Mucosa of rectum (tissue), 2 donors: ENCODE data around the gene EIPR1.

Experiments used
- H3K27ac ChIP-seq, 2 donors: one replicate each; pipeline ENCODE4 v1.7.0; 2013; ENCODE audit warnings: inconsistent platforms in 2 of 2, low read depth in 2 of 2, low read length in 2 of 2
- H3K27me3 ChIP-seq, 2 donors: one replicate each; pipeline ENCODE4 v1.7.0; 2013; ENCODE audit warnings: low read length in 2 of 2; ENCODE audit not compliant: control insufficient read depth in 2 of 2, insufficient read depth in 2 of 2
- H3K36me3 ChIP-seq, 2 donors: one replicate each; pipeline ENCODE4 v1.7.0; 2013; ENCODE audit warnings: low read length in 2 of 2; ENCODE audit not compliant: control insufficient read depth in 2 of 2, insufficient read depth in 2 of 2
- H3K4me1 ChIP-seq, 2 donors: one replicate each; pipeline ENCODE4 v1.7.0; 2013; ENCODE audit warnings: low read length in 2 of 2, mild to moderate bottlenecking in 1 of 2; ENCODE audit not compliant: control insufficient read depth in 2 of 2, insufficient read depth in 2 of 2
- H3K4me3 ChIP-seq, 2 donors: one replicate each; pipeline ENCODE4 v1.7.0; 2013; ENCODE audit warnings: low read length in 2 of 2
- H3K9ac ChIP-seq, 2 donors: one replicate each; pipeline ENCODE4 v1.7.0; 2013; ENCODE audit warnings: low read length in 2 of 2, low read depth in 1 of 2, mild to moderate bottlenecking in 1 of 2
- H3K9me3 ChIP-seq, 2 donors: one replicate each; pipeline ENCODE4 v1.7.0; 2013; ENCODE audit warnings: low read length in 2 of 2; ENCODE audit not compliant: control insufficient read depth in 2 of 2
- donor health status: healthy.
- donor health status: Normal muscosa, but diverticular disease.

The EIPR1 gene

GRCh38 chr2:3145471-3146021, 232.1 kb downstream of the EIPR1 start:
- no peak overlapping the region for H3K27ac ChIP-seq
- H3K9me3 ChIP-seq = no peaks in the 10 kb centered on the region
- H3K9ac ChIP-seq = no peak overlapping the region
- no peak overlapping the region for H3K4me3 ChIP-seq
- H3K36me3 ChIP-seq = no peaks in the 10 kb centered on the region
- H3K4me1 ChIP-seq = no peaks in the 10 kb centered on the region
- no peaks in the 10 kb centered on the region for H3K27me3 ChIP-seq

DNA sequence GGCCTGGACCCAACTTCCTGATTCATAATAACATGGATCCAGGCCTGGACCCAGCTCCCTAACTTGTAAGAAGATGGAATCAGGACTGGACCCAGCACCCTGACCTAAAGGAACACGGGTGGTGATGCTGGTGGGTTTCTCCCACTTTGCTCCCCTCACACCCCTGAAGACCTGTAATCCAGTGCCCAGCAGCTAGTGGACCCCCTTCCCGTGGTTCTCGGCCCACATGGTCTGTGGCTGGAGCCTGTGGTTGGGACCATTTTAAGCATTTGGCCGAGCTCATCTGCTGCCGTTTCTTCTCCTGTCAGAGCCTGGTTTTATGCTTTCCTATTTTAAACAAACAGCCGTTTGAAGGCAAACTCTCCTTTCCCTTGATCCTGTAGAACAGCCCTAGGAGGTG, 232.8 kb downstream of the EIPR1 start:
- no peak overlapping the region for H3K4me3 ChIP-seq
- H3K9me3 ChIP-seq = no peaks in the 10 kb centered on the region
- H3K4me1 ChIP-seq = no peaks in the 10 kb centered on the region
- no peaks in the 10 kb centered on the region for H3K27me3 ChIP-seq
- no peak overlapping the region for H3K27ac ChIP-seq
- no peaks in the 10 kb centered on the region for H3K36me3 ChIP-seq
- H3K9ac ChIP-seq = no peak overlapping the region

GRCh38 chr2:3143602-3144001, 234.0 kb downstream of the EIPR1 start:
- no peak overlapping the region for H3K9ac ChIP-seq

GRCh38 chr2:3142961-3143571, 234.6 kb downstream of the EIPR1 start:
- Histone ChIP-seq H3K4me1 (no peaks in the 10 kb centered on the region), H3K36me3 (no peaks in the 10 kb centered on the region), H3K4me3 (no peak overlapping the region), H3K9me3 (no peaks in the 10 kb centered on the region), H3K9ac (no peak overlapping the region), H3K27ac (no peak overlapping the region), H3K27me3 (no peaks in the 10 kb centered on the region)

More at GRCh38 chr2:3143602-3144001, 234.0 kb downstream of the EIPR1 start:
- H3K27ac ChIP-seq = no peak overlapping the region
- no peaks in the 10 kb centered on the region for H3K27me3 ChIP-seq
- H3K4me3 ChIP-seq = no peak overlapping the region
- H3K36me3 ChIP-seq = no peaks in the 10 kb centered on the region
- H3K9me3 ChIP-seq = no peaks in the 10 kb centered on the region
- H3K4me1 ChIP-seq = no peaks in the 10 kb centered on the region

DNA sequence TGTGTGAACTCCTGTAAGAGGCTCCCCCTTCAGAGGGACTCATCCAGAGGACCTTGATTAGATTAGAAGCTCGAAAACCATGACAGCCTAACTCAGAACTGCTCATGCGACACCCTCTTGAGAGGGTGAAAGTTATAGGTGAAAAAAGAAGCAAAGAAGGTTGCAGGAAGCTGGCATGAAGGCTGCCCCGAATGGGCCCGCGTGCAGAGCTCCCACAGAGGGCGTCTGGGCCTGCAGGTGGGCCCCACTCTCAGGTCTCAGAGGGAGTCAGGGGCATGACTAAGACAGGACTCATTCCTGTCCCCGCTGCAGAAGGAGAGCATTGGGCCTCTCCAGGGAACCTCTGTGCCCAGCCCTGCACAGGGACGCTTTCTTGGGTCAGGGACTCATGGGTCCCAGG, 235.4 kb downstream of the EIPR1 start:
- H3K9ac ChIP-seq = no peak overlapping the region
- no peaks in the 10 kb centered on the region for H3K27me3 ChIP-seq
- no peaks in the 10 kb centered on the region for H3K36me3 ChIP-seq
- no peak overlapping the region for H3K4me3 ChIP-seq
- H3K9me3 ChIP-seq = no peaks in the 10 kb centered on the region
- H3K27ac ChIP-seq = no peak overlapping the region
- H3K4me1 ChIP-seq = no peaks in the 10 kb centered on the region

DNA sequence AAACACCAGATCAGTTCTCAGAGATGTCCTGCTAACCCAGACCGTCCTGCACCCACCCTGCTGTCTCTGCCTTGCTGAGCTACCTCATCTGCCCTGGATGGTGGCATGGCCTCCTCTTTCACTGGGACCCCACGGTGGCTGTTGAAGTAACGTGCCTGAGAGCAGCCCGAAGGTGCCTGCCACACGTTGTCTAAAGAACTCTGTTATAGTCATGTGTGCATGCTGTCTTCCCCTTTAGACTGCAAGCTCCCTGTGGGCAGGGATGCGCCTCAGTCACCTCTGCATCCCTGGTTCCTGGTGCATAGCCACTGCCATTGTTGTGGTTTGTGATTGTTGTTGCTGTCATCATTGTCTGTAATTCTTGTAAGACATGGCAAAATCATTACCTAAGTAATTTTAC, 235.9 kb downstream of the EIPR1 start:
- Histone ChIP-seq H3K9ac (no peak overlapping the region), H3K9me3 (no peaks in the 10 kb centered on the region), H3K27me3 (no peaks in the 10 kb centered on the region), H3K36me3 (no peaks in the 10 kb centered on the region), H3K4me1 (no peaks in the 10 kb centered on the region), H3K4me3 (no peak overlapping the region), H3K27ac (no peak overlapping the region)

DNA sequence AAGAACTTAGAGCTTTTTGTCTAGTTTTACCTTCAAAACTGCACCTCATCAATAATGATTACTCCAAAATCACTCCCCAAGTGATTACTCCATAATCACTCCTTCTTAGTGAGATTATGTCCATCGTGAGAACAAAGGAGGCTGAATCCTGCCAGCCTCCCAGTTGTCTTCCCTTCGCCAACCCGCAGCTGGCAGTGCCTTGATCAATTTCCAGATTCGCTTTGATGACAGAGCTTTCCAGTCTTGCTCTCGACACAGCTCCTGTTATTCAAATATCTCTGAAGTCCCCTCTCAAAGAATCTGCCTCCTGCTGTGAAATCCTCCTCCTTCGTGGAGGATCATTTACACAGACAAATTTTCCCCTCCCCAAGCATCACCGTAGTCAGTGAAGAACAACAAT, 237.7 kb downstream of the EIPR1 start:
- Histone ChIP-seq H3K36me3 (no peaks in the 10 kb centered on the region), H3K9me3 (no peaks in the 10 kb centered on the region), H3K4me3 (no peak overlapping the region), H3K27ac (no peak overlapping the region), H3K9ac (no peak overlapping the region), H3K27me3 (no peaks in the 10 kb centered on the region), H3K4me1 (no peaks in the 10 kb centered on the region)
